CD4-positive, alpha-beta T cell (primary cell): ENCODE measurements around the gene SNAP25. TPM values are rescaled to one million over a fixed set of nuclear protein-coding genes. Genes with fewer than 3 reads are reported as not detected.

ENCODE experiments used
- ATAC-seq: fragments of 200-7000 bp; cut with Tn5 transposase; one replicate; pipeline ENCODE4 v1.10.0; 2022; ENCODE audit warnings: mild to moderate bottlenecking; ENCODE audit not compliant: poor library complexity
- CTCF ChIA-PET: fragments of 350-600 bp; sonication (Branson Sonifier 250); formaldehyde crosslinking; loops from one replicate; lab custom pipeline; 2021; ENCODE audit warnings: antibody characterized with exemption, inconsistent platforms; lab: Charles Lee
- POLR2A ChIA-PET: fragments of 350-600 bp; sonication (Branson Sonifier 250); formaldehyde crosslinking; loops from one replicate; lab custom pipeline; 2021; ENCODE audit warnings: antibody characterized with exemption, inconsistent platforms; lab: Charles Lee
- DNase-seq, 14 experiments: peaks; one replicate each; pipeline ENCODE4 v3.0.0-alpha.2; 2013 to 2020; ENCODE audit warnings: mixed read lengths in 2 of 14
- H3K27ac ChIP-seq, 2 donors: one replicate each; pipeline versions ENCODE4 v1.5.1 to v1.7.0; 2013; ENCODE audit warnings: low read length in 2 of 2, low read depth in 1 of 2, mild to moderate bottlenecking in 1 of 2
- H3K27me3 ChIP-seq, 2 experiments: 1 replicate in 1 of 2; 2 replicates in 1 of 2; pipeline versions ENCODE4 v1.6.1 to v1.7.0; 2013; ENCODE audit warnings: low read length in 2 of 2, control low read depth in 1 of 2, mild to moderate bottlenecking in 1 of 2, moderate library complexity in 1 of 2; ENCODE audit not compliant: insufficient read depth in 2 of 2, control insufficient read depth in 1 of 2
- H3K36me3 ChIP-seq: one replicate; pipeline ENCODE4 v1.6.1; 2013; ENCODE audit warnings: low read length, control low read depth; ENCODE audit not compliant: insufficient read depth
- H3K4me1 ChIP-seq: one replicate; pipeline ENCODE4 v1.6.1; 2013; ENCODE audit warnings: low read length, control low read depth; ENCODE audit not compliant: insufficient read depth
- H3K4me3 ChIP-seq: one replicate; pipeline ENCODE4 v1.5.1; 2013; ENCODE audit warnings: mild to moderate bottlenecking, low read length, moderate library complexity
- H3K9me3 ChIP-seq, 2 experiments: 1 replicate in 1 of 2; 2 replicates in 1 of 2; pipeline versions ENCODE4 v1.6.1 to v1.7.0; 2013; ENCODE audit warnings: low read length in 2 of 2, mild to moderate bottlenecking in 2 of 2, control low read depth in 1 of 2, moderate library complexity in 1 of 2; ENCODE audit not compliant: control insufficient read depth in 1 of 2, insufficient read depth in 1 of 2
- H3K27ac Mint-ChIP-seq: one replicate; pipeline ENCODE4 v1.8.0; 2020; ENCODE audit warnings: mixed read lengths
- H3K27me3 Mint-ChIP-seq: one replicate; pipeline ENCODE4 v1.8.0; 2021; ENCODE audit warnings: mixed read lengths
- H3K36me3 Mint-ChIP-seq: one replicate; pipeline ENCODE4 v1.8.0; 2021; ENCODE audit warnings: low read depth, mixed read lengths
- H3K4me1 Mint-ChIP-seq: one replicate; pipeline ENCODE4 v1.8.0; 2021; ENCODE audit warnings: low read depth, mixed read lengths
- H3K4me3 Mint-ChIP-seq: one replicate; pipeline ENCODE4 v1.8.0; 2020; ENCODE audit warnings: mild to moderate bottlenecking, mixed read lengths
- H3K9me3 Mint-ChIP-seq: one replicate; pipeline ENCODE4 v1.8.0; 2020; ENCODE audit warnings: mixed read lengths
- intact Hi-C, 2 experiments: fragments of 100-400 bp; cut with DNase I in 1 of 2; cut with micrococcal nuclease in 1 of 2; formaldehyde crosslinking; loops; one replicate each; pipeline versions ENCODE4 v1.15.1 to v1.9.0; 2023 to 2025; cut with DNase I, micrococcal nuclease
- total RNA-seq, 174 experiments: library from RNA in 2 of 174; stranded (reverse) in 2 of 174; gene quantifications; one replicate each; pipeline ENCODE4 v1.2.3 and lab custom pipeline; 2021 to 2026
- TF ChIP-seq, protein P1 (sequence below): fragments of 200-600 bp; IDR thresholded peaks from one replicate; pipeline ENCODE4 v1.8.0; 2022; ENCODE audit warnings: antibody characterized with exemption, mild to moderate bottlenecking

SNAP25 gene
- total RNA-seq, 2 experiments from 2014 or later, result not detected

DNA sequence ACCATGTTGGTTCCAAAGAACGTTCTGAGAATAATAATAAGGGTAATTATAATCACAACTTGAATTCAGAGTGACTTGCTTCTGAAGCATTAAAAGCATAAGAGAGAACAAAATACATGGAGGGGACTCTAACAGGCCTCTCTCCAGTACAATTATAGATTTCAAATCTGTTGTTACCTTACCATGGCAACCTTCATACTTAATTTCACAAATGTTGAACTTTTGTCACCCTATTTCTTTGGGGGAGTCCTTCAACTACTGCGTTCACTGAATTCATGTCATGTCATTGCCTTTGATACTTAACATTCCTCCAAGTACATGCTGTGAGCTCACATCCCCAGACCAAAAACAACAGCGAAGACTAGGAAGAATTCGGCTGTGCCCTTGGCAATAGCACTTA lies 111.4 kb downstream of the SNAP25 start:
- intact Hi-C loops, result no loop called here
- Histone ChIP-seq H3K27me3 (no peaks in the 10 kb centered on the region), H3K36me3 (no peaks in the 10 kb centered on the region), H3K4me1 (no peaks in the 10 kb centered on the region), H3K9me3 (no peaks in the 10 kb centered on the region), H3K27ac (no peak overlapping the region), H3K4me3 (no peak overlapping the region)
- TF ChIP-seq, protein P1, sequence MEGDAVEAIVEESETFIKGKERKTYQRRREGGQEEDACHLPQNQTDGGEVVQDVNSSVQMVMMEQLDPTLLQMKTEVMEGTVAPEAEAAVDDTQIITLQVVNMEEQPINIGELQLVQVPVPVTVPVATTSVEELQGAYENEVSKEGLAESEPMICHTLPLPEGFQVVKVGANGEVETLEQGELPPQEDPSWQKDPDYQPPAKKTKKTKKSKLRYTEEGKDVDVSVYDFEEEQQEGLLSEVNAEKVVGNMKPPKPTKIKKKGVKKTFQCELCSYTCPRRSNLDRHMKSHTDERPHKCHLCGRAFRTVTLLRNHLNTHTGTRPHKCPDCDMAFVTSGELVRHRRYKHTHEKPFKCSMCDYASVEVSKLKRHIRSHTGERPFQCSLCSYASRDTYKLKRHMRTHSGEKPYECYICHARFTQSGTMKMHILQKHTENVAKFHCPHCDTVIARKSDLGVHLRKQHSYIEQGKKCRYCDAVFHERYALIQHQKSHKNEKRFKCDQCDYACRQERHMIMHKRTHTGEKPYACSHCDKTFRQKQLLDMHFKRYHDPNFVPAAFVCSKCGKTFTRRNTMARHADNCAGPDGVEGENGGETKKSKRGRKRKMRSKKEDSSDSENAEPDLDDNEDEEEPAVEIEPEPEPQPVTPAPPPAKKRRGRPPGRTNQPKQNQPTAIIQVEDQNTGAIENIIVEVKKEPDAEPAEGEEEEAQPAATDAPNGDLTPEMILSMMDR, result no peak
- ChIA-PET POLR2A (no interaction called here), CTCF (no interaction called here)
- H3K36me3 Mint-ChIP-seq, result no peaks in the 10 kb centered on the region
- no peak overlapping the region for H3K27ac Mint-ChIP-seq
- ATAC-seq (no peak), DNase-seq (no peak)
- H3K4me1 Mint-ChIP-seq, result no peaks in the 10 kb centered on the region
- peaks cover 4% of the 10 kb centered on the region for H3K27me3 Mint-ChIP-seq
- no peak overlapping the region for H3K4me3 Mint-ChIP-seq
- no peaks in the 10 kb centered on the region for H3K9me3 Mint-ChIP-seq

DNA sequence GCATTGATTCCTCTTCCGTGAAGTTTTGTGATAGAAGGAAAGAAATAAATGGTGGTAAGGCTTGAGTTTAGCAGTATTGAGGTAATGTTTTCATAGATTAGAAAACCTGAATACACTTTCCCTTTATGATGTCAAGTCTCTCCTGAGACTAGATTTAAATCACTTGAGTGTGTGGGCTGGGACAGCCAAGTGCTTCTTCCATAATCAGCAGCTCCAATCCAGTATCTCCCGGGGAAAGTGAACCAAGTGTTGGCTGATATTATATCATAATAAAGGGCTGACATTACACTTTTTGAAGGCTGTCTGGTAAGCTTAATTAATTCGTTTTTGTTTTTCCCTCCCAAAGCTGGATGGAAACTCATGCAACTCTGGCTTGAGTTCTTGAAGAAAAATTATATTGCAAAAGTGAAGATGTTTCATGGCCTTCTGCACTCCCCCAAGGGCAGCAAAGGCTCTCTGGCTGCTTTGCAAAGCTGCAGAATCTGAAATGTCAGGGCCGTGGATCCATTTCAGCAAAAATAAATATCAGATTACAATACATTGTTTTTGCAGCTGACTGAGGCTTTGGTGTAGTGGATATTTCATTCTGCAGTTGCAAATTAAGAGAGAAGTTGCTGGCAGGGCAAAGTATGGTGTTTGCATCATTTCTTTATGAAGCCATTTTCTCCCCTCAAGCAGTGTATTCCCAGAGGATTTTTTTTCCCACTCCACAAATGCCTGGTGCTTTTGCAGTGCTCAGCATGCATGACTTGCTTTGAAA lies 114.2 kb downstream of the SNAP25 start:
- H3K27ac ChIP-seq, result no peak overlapping the region
- no peaks in the 10 kb centered on the region for H3K36me3 ChIP-seq
- H3K4me3 ChIP-seq, result no peak overlapping the region
- Mint-ChIP-seq H3K4me1 (no peaks in the 10 kb centered on the region), H3K9me3 (no peaks in the 10 kb centered on the region), H3K27ac (no peak overlapping the region), H3K4me3 (no peak overlapping the region), H3K36me3 (no peaks in the 10 kb centered on the region), H3K27me3 (peaks cover 9% of the 10 kb centered on the region)
- DNase-seq (no peak), ATAC-seq (no peak)
- no peaks in the 10 kb centered on the region for H3K27me3 ChIP-seq
- TF ChIP-seq, protein P1, result no peak
- ChIA-PET CTCF (no interaction called here), POLR2A (no interaction called here)
- intact Hi-C loops, result no loop called here
- no peaks in the 10 kb centered on the region for H3K9me3 ChIP-seq
- no peaks in the 10 kb centered on the region for H3K4me1 ChIP-seq

DNA sequence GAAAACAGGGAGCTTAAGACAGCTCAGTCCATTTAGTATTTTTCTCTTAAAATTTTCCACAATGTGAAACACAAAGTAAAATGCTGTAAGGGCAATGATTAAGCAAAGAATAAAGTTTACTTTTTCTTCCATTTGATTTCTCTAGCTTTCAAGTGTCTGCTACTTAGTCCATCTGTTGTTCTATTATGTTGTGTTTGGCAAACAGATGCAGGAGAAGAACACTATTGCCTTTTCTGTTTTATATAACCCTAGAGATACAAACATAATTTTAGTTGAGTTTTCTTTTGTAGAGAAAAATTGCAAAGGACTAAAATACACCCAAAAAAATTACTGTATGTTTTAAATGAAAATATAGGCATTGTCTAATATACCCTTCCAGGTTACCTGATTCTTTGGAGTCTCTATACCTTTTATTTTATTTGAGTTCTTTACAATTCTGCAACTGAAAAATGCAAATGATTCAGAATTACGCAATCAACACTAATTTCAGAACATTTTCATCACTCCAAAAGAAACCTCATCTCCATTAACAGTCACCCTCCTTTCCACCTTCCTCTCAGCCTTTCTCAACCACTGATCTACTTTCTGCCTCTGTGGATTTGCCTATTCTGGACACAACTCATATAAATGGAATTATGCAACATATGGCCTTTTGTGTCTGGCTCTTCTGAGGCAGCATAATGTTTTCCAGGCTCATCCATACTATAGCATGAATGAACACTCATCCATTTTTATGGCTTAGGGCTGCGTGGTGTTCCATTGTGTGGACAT lies 118.5 kb downstream of the SNAP25 start:
- ATAC-seq, result no peak
- peaks cover 0 to 3% of the 10 kb centered on the region in 2 experiments for H3K27me3 ChIP-seq
- Mint-ChIP-seq H3K27ac (no peak overlapping the region), H3K9me3 (no peaks in the 10 kb centered on the region), H3K36me3 (no peaks in the 10 kb centered on the region), H3K27me3 (peaks cover 24% of the 10 kb centered on the region), H3K4me1 (no peaks in the 10 kb centered on the region), H3K4me3 (no peak overlapping the region)
- POLR2A ChIA-PET, result no interaction called here
- CTCF ChIA-PET, result interaction anchor here (0.6 kb wide), 1 partner anchor 264 kb away, joined by 3 read pairs; no protein-coding TSS in a partner anchor
- H3K9me3 ChIP-seq, result peaks cover 0 to 12% of the 10 kb centered on the region in 2 experiments
- no peak overlapping the region for H3K27ac ChIP-seq
- H3K4me3 ChIP-seq, result no peak overlapping the region
- no peak for DNase-seq
- TF ChIP-seq, protein P1, result no peak
- intact Hi-C loops, result no loop called here
- H3K36me3 ChIP-seq, result no peaks in the 10 kb centered on the region
- no peaks in the 10 kb centered on the region for H3K4me1 ChIP-seq
